HG03558 (cell line): ENCODE data around the gene CA10.
A peak's percentile ranks its signal among the peaks of the same experiment; 100 is the strongest.

Source experiments
- ATAC-seq: cut with Tn5 transposase; IDR thresholded peaks from one replicate; pipeline ENCODE4 v1.9.1; 2021; ENCODE audit warnings: moderate number of reproducible peaks; ENCODE audit not compliant: unreplicated experiment; ENCODE audit errors: extremely low read depth

The CA10 gene

DNA sequence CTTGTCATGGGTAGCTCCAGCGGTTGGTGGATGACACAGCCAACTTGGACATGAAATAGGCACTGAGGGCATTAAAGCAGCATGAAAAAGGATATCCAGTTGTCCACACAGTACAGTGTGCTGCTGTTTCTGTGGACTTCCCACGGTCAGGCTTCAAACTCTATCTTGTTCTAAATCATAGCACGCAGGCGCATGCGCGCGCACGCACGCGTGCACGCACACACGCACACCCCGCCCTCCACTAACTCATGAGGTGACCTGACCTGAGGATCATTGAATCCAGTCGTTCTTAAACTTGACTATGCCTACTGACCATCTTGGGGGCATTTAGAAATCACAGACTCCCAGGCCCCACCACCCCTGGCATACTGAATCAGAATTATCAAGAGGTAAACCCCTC, 361.4 kb downstream of the CA10 start:
- ATAC-seq = no peak

DNA sequence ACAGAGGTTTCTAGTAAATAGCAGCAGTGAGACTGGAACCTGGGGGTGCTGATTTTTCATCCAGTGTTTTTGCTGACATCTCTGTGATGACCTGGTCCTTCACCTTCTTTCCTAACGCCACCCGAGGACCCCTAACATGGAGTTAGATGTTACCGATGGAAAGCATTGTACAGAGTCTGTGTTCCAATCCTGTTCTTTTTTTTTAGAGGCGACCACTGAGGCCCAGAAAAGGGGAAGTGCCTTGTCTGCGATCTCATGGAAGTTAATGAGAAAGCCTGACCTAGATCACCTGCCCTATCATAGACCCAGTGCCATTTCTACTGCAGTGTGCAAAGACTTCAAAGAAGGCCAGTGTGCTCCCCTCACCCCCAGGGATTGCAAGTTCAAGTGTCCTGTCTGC, 362.5 kb downstream of the CA10 start:
- ATAC-seq = no peak

DNA sequence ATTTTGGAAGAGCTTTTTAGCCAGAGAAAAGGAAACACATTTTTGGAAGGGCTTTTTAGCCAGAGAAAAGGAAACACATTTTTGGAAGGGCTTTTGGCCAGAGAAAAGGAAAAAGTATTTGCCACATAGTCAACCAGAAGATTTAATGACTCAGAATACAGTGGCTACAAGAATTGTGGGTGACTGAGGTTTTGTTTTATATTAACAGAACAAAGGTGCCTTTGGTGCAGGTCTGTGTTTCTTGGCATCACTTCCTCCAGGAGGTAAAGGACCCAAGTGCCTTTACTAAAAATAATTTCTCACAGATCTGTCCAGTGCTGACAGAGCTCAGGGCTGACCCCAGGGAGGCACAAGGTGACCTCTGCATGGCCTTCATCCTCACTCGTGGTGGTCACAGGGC, 363.1 kb downstream of the CA10 start:
- no peak for ATAC-seq

DNA sequence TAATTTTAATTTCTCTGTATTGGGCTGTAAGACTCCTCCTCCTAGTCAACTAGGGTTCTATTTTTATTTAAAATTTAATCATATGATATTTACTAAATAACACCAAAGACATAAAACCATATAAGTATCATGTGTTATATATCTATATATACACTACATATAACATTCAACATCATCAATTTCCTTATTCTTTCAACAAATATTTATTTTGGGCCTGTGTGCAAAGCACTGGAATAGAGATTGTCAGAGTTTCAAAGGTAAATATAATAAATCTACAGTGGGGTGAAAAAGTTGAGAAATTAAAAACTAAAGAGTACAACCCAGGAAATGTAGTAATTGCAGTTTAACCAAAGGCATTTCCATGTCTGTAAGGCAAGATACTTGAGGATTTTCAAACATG, 364.0 kb downstream of the CA10 start:
- no peak for ATAC-seq

DNA sequence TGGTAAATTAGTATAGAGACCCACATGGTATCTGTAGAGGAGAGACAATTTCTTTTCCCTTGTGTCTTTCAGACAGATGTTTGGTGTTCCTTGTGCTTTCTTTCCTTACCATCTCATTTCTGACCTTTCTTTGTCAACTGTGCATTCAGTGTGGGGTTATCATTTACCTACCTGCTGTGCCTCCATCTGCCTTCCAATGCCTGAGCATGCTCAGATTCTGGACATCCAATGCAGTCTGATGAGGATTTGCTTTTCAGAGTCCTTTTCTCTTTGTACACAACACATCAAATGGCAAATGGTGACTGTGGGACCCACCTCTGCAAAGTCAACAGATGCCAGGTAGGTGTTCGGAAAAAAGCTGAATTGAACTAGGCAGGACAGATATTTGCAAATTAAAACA, 364.8 kb downstream of the CA10 start:
- no peak for ATAC-seq

DNA sequence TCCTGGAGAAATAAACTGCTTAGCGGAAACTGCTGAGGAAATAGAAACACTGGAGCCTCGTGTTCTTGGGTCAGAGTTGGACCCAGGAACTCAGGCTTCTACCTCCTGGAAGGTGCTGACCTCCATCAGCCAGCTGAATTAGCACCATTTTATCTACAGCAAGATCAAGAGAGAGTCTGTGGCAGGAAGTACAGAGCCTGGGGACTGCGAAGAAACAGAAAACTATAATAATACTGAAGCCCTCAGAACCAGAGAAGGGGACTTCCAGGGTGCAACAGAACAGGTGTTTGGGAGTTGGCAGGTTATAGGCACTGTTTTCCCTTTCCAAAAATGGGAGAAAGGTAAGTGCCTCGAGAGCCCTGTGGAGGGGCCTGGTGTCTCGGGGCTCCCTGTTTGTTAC, 379.7 kb downstream of the CA10 start:
- ATAC-seq = no peak

DNA sequence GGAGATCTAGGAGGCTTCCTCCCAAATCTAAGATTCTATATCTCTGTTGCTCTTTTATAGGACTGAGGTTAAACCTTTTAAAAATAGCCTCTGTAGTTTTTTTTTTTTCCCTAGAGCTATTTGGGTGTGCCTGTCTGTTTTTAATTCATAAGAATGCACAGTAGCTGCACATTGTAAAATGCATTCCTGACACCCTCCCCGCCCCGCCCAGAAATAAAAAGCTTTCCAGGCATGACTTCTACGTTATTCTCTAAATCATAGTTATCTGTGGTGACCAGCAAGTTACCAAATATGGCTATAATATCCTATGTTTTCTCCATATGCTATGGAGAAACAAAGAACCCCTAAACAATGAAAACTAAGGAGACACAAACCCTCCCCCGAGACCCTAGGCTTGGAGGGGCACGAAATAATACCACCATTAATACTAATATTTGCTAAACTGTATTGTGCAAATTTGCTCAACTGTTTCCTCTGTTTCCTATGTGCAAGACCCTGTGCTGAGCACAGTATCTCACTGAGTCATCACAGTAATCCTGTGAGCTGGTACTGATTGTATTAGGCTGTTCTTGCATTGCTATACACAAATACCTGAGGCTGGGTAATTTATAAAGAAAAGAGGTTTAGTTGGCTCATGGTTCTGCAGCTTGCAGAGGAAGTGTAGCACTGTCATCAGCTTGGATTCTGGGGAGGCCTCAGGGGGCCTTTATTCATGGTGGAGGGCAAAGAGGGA, 388.3 kb downstream of the CA10 start:
- no peak for ATAC-seq

DNA sequence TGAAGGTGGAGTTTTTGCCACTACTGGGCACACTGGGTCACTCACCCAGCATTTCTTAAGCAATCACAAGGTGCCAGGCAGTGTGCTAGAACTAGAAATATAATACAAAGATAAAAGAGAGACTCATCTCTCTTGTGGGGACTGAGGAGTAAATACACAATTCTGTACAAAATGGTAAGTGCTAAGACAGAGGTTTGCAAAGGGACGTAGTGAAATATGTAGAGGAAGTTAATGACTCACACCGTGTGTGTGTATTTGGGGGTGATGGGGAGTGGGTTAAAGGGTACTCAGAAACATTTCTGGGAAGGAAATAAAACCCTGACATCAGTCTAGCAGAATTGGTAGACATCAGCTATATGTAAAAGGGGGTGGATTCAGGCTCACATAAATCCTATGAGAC, 389.3 kb downstream of the CA10 start:
- no peak for ATAC-seq

DNA sequence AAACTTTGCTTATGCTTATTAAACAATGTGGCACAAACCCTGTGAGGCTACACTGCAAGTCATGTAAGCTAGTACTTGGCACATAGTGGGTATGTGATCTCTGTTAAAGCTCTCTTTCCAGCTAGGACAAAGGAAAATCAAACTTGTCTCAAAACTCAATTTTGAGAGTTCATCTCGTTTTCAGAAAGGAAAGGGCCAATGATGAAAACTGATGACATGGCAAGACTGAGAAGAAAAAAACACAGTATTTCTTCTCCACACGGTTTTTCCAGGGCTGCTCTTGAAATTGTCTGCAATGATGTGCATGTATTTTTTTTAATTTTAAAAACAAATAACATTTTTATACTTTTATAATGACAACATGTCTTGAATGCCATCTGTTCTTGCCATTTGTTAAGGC, 389.8 kb downstream of the CA10 start:
- ATAC-seq = no peak

DNA sequence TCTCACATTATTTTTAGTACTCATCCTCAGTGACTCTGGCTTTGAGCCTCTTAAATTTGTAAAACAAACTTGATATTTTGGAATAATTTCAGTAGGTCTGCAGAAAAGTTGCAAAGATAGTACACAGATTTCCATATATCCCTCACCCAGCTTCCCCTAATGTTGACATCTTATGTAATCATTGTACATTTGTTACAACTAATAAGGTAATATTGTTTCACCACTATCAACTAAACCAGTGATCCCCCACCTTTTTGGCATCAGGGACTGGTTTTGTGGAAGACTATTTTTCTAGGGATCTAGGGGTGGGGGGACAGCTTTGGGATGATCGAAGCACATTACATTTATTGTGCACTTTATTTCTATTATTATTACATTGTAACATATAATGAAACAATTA, 391.2 kb downstream of the CA10 start:
- no peak for ATAC-seq

DNA sequence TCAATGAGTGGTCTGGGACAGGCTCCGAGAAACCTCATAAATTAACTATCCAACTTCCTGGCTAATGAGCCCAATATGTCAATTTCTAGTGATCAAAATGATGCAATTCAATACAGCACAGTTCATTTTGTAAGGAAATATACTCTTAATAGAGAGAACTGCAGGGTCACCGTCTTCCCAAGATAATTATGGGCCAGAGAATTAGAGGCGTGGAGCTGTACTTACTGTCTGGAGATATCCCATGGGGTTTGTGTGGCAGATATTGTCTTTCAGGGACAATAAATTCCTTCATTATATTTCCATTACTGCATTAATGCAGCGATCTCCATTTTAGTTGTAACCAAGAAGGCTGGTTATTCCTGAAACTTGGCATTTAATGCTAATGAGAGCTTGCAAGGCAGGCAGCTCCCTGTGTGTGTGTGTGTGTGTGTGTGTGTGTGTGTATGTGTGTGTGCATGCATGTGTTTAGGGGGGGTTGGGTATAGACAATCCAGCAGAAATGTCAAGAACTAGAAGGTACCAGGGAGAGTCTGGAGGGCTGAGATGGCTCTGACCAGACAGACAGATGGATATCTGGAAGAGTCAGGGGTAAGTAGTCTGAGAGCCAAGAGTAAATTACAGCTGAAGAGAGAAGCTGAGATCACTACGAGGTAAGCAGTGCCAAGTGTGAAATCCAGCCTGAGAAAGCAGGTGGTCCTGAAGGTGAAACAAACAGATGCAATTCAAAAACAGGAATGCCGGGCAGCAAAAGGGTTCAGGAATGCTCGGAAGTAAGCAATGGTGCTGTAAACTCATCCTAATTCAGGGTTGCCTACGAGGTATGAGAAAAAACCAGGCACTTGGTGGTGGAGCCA, 393.0 kb downstream of the CA10 start:
- no peak for ATAC-seq

DNA sequence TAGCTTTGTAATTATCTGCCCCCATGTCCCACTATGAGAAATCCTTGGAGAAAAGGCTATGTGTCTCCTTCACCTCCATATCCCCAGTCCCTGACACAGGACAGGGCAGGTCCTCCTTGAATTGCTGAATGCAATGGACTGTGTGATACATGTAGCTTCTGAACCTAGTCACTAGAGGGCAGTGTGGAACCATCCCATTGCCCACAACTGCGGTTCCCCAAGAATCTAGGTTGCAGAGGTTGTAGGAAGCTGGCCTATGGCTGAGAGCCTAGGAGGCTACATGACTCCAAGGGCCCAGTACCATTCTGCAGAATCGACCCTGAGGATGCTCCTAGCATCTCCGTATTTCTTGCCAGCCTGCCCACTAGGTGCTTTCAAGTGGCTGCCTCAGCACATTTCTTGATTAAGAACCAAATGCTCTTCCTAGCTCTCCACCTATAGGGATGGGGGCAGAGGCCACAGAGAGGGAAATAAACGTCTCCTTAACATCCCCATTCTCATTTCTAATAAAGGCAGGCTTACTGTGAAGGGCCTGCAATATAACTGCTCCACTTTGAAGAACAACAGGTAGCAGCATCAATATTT, 394.0 kb downstream of the CA10 start:
- peak; percentile 94 for ATAC-seq

DNA sequence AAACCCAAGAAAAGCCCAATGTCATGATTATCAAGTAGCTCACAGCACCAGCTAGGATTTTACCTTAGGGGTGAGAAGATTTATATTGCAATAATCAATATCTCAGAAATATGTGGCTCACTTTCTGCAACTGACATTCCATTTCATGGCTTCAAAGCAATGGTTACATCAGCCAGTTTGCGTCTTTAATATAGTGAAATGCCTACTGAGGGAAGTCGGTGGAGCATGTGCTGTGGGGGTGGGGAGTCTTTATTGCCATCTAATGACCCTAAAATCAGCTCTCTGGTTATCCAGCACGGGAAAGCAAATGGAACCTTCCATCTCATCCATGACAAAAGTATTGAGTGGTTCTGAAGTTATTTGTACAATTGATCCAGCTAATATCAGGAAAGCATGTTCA, 395.5 kb downstream of the CA10 start:
- no peak for ATAC-seq

DNA sequence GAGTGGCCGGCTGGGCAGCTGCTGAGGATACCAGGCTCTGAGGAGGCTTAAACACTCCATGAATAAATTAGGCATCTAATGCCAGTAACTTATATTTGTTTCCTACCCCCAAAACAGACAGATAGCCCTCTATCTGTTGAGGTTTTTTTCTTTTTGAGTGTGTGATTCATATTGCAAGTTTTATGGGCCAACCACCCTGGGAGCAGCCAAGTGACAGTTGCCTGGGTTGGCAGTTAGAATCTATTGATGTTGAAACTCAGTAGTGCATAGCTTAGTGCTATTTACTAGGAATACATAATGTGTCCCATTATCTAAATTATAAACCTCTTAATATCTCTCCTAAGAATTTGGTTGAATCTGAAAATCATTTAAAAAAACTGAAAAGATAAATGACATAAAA, 397.4 kb downstream of the CA10 start:
- no peak for ATAC-seq

DNA sequence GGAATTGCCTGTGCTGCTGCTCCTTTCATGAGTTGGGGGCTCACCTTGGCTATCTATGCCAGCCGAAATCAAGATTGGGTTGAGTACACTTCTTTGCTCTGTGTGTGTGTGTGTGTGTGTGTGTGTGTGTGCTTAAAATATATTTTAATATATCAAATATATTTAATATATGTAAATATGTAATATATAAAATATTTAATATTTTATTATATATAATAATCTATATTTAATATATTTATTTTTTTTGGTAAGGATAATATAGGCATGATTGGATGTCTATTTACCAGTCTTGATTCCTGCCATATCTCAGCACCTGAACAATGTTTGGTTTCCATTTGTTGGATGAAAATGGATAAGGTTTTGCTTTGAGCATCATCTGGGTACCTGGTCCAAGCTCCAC, 399.3 kb downstream of the CA10 start:
- ATAC-seq = no peak

DNA sequence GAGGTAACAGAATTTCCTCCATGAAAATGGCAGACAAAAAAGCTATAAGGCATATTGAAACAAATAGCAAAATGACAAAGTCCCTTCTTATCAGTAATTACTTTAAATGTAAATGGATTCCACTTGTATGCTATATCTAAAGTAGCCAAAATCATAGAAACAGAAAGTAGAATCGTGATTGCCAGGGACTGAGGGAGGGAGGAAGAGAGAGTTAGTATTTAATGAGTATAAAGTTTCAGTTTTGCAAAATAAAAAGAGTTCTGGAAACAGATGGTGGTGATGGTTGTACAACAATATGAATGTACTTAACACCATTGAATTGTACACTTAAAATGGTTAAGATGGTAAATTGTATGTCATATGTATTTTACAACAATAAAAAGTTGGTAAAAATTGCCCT, 407.4 kb downstream of the CA10 start:
- ATAC-seq = no peak

DNA sequence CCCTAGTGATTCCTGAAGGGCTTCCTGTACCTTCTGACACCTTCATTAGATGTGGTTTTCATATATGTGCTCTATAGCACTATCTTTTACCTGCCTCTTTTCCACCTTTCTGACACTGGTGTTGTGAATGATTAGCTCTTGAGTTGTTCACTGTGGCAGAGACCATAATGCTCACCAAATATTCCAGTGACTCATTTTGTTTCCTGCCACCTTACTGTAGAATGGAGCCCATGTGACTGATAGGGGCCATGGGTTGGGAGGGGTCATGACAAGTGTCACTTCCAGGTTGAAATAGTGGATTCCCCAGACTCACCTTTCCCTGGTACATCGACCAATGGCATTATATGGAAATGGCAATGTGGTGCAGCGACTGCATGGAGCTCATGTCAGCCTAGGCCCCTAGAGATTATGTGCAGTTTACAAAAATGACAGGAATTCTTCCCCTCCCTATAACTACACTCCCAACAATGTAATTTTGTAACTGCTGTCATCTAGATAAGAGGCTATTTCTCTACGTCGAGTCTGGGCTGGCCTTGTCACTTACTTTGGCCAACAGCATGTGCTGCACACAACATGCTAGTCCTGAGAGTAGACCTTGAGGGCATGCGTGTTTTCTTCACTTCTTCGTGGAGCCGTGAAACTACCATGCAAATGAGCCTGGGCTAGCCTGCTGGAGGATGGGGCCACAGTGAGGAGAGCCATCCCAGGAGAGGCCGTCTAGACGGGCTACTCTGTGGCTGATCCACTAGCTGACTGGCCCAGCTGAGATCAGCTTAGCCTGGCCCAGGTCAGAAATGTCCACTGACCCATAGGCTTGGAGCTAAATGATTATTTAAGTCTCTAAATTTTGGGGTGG, 409.5 kb downstream of the CA10 start:
- no peak for ATAC-seq

DNA sequence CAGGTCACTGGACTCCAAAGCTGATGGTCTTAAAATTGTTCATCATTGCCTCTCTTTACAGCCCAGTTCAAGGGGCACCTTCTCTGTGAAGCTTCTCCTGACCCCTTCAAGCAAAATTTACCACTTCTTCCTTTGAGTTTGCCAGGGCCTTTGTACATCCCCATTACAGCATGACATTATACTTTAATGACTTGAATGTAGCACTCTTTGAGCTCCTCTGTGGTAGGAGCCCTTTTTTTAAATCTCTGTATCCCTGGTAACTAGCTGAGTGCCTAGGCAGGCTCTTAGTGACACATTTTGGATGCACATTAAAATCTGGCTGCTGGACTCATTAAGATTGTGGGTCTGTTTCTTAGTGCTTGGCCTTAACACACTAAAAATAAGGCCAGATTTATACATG, 412.1 kb downstream of the CA10 start:
- no peak for ATAC-seq

DNA sequence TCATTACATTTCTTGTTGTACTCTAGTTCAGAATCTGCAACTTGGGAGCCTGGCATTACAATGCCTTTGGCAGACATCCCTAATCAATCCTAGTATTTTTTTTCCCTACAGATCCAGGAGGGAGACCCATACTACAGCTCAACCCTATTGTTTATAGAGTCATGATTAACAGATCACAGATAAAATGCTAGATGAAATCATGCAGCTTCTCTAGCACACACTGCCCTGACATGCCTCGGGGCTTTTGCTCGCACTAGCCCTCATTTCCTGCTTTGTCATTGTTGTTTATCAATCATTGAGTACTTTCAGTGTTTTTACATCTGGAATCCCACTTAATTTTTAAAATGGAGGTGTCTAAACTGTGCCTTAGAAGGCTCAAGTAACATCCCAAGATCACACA, 412.5 kb downstream of the CA10 start:
- no peak for ATAC-seq

DNA sequence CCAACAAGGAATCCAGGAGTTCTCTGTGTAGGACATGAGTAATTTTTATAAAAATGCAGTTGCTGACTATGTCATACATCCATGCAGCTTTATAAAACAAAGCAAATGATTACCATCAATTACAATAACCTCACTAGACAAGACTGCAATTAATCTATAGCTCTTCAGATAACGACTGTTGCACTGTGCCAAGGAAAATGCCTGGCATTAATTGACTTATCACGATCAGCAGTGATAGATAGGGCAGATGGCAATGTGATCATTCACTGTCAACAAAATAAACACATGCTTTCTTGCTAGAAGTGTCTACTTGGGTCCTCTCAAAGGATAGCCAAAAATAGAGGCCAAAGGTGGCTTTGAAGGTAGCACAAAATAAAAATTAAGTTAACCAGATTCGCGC, 415.0 kb downstream of the CA10 start:
- no peak for ATAC-seq

DNA sequence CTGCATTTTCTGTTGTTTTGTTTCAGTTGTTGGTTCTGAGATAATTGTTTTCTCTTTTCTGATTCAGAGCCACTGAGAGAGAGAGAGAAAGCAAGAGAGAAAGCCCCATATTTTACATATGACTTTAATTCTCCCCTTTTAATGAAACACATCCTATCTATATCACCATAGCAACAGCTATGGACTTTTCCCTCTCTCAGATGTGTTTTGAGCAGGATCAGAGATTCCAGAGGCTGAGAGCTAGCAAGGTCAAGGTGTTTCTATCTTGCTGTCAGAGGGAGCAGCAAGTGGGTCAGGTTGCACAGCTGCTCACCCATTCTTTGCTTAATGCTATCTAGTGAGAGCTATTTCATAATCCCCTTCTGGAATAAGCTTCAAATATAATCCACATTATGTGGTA, 415.9 kb downstream of the CA10 start:
- no peak for ATAC-seq
